ENCODE data around the gene MS4A1. TPM values are rescaled to one million over a fixed set of nuclear protein-coding genes. Genes with fewer than 3 reads are reported as not detected.

MS4A1 gene
- total and polyA plus RNA-seq, 2 of the 4 experiments (the other 2 are of a cell fraction): not detected

GRCh38 chr11:60477035-60477445, 21.4 kb downstream of the MS4A1 start:
- no peaks in the 10 kb centered on the region for H3K9me3 ChIP-seq (ENCODE audit: control insufficient read depth, insufficient read depth, low read length)
- no peak overlapping the region for H2BK5ac ChIP-seq (ENCODE audit: low read depth, low read length, poor library complexity, severe bottlenecking)
- TF ChIP-seq RAD21 (IDR thresholded peaks at IDR 0.05; ENCODE audit: low read length): no peak
- TF ChIP-seq MXI1 (IDR thresholded peaks at IDR 0.05; ENCODE audit: borderline replicate concordance, low read depth, low read length): no peak
- TF ChIP-seq RFX5 (IDR thresholded peaks at IDR 0.05; ENCODE audit: low read depth, low read length): no peak
- no peak for TF ChIP-seq MAZ (IDR thresholded peaks at IDR 0.05; ENCODE audit: borderline replicate concordance, low read depth, low read length)
- no peak for TF ChIP-seq POLR2A (IDR thresholded peaks at IDR 0.05; ENCODE audit: low read depth, low read length)
- no peak for TF ChIP-seq MAFK (IDR thresholded peaks at IDR 0.05; ENCODE audit: low read depth, low read length)
- TF ChIP-seq SMC3 (IDR thresholded peaks at IDR 0.05; ENCODE audit: low read depth, low read length): no peak
- TF ChIP-seq BHLHE40 (IDR thresholded peaks at IDR 0.05; ENCODE audit: low read depth, low read length): no peak
- no peak for TF ChIP-seq USF2 (IDR thresholded peaks at IDR 0.05; ENCODE audit: low read depth, low read length)
- no peak for TF ChIP-seq CEBPB (IDR thresholded peaks at IDR 0.05; ENCODE audit: low read depth, low read length)
- no peak for TF ChIP-seq CHD1 (IDR thresholded peaks at IDR 0.05; ENCODE audit: low read depth, low read length)
- TF ChIP-seq FOS (IDR thresholded peaks at IDR 0.05; ENCODE audit: low read depth, low read length): no peak
- no peak for TF ChIP-seq CTCF (conservative IDR thresholded peaks at IDR 0.05; ENCODE audit: low read depth, low read length)
- no peak for TF ChIP-seq RCOR1 (IDR thresholded peaks at IDR 0.05; ENCODE audit: insufficient replicate concordance, low read length)
- TF ChIP-seq ELK1 (IDR thresholded peaks at IDR 0.05; ENCODE audit: borderline replicate concordance, low read depth, low read length): no peak
- TF ChIP-seq NFE2L2 (IDR thresholded peaks at IDR 0.05; ENCODE audit: low read depth, low read length): no peak
- ChIA-PET POLR2A (ENCODE audit: unreplicated experiment) (interaction anchor here (0.5 kb wide), 1 partner anchor 70 kb away, joined by 6 read pairs; no protein-coding TSS in a partner anchor), CTCF (no interaction called here)
- H2AK5ac ChIP-seq (ENCODE audit: low read depth, low read length): no peak overlapping the region
- H3K36me3 ChIP-seq (ENCODE audit: control insufficient read depth, insufficient read depth, low read length): no peaks in the 10 kb centered on the region
- no peak overlapping the region for H2BK120ac ChIP-seq (ENCODE audit: low read depth, low read length)
- H3K27me3 ChIP-seq (ENCODE audit: control insufficient read depth, insufficient read depth, low read length): no peaks in the 10 kb centered on the region
- no TSS peak for BruUV-seq (replicated peaks)
- no peak overlapping the region for H2BK15ac ChIP-seq (ENCODE audit: low read depth, low read length)
- H3K27ac ChIP-seq (ENCODE audit: insufficient read depth, low read length): no peak overlapping the region
- dilution Hi-C loops (cut with HindIII; ENCODE audit: low sequenced_read_pairs, unreplicated experiment): no loop called here
- no peaks in the 10 kb centered on the region for H3K4me1 ChIP-seq (ENCODE audit: control insufficient read depth, insufficient read depth, low read length)
- DNase-seq (no peak), ATAC-seq (ENCODE audit: low read depth) (no peak)
- H4K91ac ChIP-seq (ENCODE audit: insufficient read depth, low read depth, low read length): no peak overlapping the region
- H2AFZ ChIP-seq (replicated peaks; ENCODE audit: low read length, poor library complexity): no peak overlapping the region
- H3K4me3 ChIP-seq (ENCODE audit: insufficient read depth, low read depth, low read length): no peak overlapping the region
- in situ Hi-C loops (cut with MboI; ENCODE audit: low sequenced_read_pairs): no loop called here
- no peak overlapping the region for H4K5ac ChIP-seq (ENCODE audit: low read depth, low read length)
- intact Hi-C loops (cut with micrococcal nuclease): no loop called here
- no peak overlapping the region for H4K8ac ChIP-seq (ENCODE audit: low read depth in 2 of 2, low read length in 2 of 2)
- WGBS, 2 experiments (ENCODE audit: extremely low coverage in 2 of 2, insufficient read length in 1 of 2): 64% methylated on average over 2 of the region's 6 CpGs; no CpG with 5 or more reads in 1 of the 2 experiments
- no peak overlapping the region for H2AK9ac ChIP-seq (replicated peaks; ENCODE audit: low read depth, low read length, poor library complexity)
- H3K56ac ChIP-seq (ENCODE audit: extremely low read depth, insufficient read depth, low read length): no peak overlapping the region
- H2BK20ac ChIP-seq (ENCODE audit: low read depth, low read length): no peak overlapping the region
- no peak overlapping the region for H3K4ac ChIP-seq (ENCODE audit: low read depth, low read length)
- no peaks in the 10 kb centered on the region for H4K20me1 ChIP-seq (ENCODE audit: insufficient read depth, low read length)
- H3K9ac ChIP-seq (ENCODE audit: low read depth, low read length): no peak overlapping the region
- H3K9me1 ChIP-seq (ENCODE audit: insufficient read depth, low read length): no peaks in the 10 kb centered on the region
- no peak overlapping the region for H3K4me2 ChIP-seq (ENCODE audit: low read depth, low read length)
- H3K18ac ChIP-seq (ENCODE audit: low read depth, low read length): no peak overlapping the region
- H3K79me1 ChIP-seq (ENCODE audit: low read depth in 1 of 2, low read length in 2 of 2): no peaks in the 10 kb centered on the region
- no peak overlapping the region for H3K23ac ChIP-seq (ENCODE audit: low read depth, low read length)
- H3K14ac ChIP-seq (replicated peaks; ENCODE audit: low read depth, low read length): no peak overlapping the region
